ENCODE data around the gene VILL.

Gene VILL

DNA sequence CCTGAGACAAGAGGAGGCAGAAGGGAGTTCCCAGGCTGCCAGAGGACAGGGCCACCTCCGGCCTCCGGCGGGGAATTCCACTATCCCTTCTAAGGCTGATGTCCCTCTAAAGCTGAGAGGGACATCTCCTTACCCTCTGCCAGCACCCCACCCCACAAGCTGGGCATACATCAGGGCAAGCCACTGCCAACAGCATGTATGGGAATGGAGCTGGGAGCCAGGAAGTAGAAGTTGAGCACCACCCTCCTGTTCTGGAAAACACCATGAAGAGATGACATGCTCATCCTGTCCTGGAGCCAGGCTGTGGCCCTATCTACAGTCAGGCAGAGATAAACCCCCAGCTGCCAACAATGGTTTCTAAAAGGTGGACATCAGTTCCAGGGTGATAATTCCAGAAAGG lies 31.7 kb downstream of the VILL start:
- H4K8ac ChIP-seq (ENCODE audit: low read depth, low read length) = no peak overlapping the region
- H3K9ac ChIP-seq (ENCODE audit: low read length) = no peak overlapping the region
- H3K18ac ChIP-seq (ENCODE audit: low read length) = no peak overlapping the region
- no peak overlapping the region for H3K4me3 ChIP-seq (ENCODE audit: low read length)
- no peak overlapping the region for H2BK120ac ChIP-seq (ENCODE audit: low read depth, low read length)
- peaks cover 6% of the 10 kb centered on the region for H3K4me1 ChIP-seq (ENCODE audit: control insufficient read depth, low read depth, low read length)
- no peaks in the 10 kb centered on the region for H3K27me3 ChIP-seq (ENCODE audit: insufficient read depth, low read length, poor library complexity)
- no peak overlapping the region for H3K4me2 ChIP-seq (ENCODE audit: low read length)
- H4K5ac ChIP-seq (ENCODE audit: low read length) = no peak overlapping the region
- no peak overlapping the region for H3K23ac ChIP-seq (ENCODE audit: low read length)
- no peaks in the 10 kb centered on the region for H3K36me3 ChIP-seq (ENCODE audit: control insufficient read depth, insufficient read depth, low read length)
- H2AK5ac ChIP-seq (ENCODE audit: low read length) = no peak overlapping the region
- H3K27ac ChIP-seq (ENCODE audit: low read depth, low read length) = no peak overlapping the region
- no peak for DNase-seq
- no peaks in the 10 kb centered on the region for H3K79me2 ChIP-seq (ENCODE audit: control insufficient read depth, insufficient read depth, low read length)
- no peaks in the 10 kb centered on the region for H3K79me1 ChIP-seq (ENCODE audit: low read length)
- H2BK5ac ChIP-seq (ENCODE audit: low read length) = no peak overlapping the region
- H3K4ac ChIP-seq (ENCODE audit: low read depth, low read length) = no peak overlapping the region
- WGBS (ENCODE audit: extremely low coverage, insufficient coverage, low lambda C conversion rate) = no CpG with 5 or more reads among the region's 3 CpGs
- no peak overlapping the region for H3K56ac ChIP-seq (ENCODE audit: low read length)
- no peak overlapping the region for H2BK15ac ChIP-seq (replicated peaks; ENCODE audit: low read depth)

DNA sequence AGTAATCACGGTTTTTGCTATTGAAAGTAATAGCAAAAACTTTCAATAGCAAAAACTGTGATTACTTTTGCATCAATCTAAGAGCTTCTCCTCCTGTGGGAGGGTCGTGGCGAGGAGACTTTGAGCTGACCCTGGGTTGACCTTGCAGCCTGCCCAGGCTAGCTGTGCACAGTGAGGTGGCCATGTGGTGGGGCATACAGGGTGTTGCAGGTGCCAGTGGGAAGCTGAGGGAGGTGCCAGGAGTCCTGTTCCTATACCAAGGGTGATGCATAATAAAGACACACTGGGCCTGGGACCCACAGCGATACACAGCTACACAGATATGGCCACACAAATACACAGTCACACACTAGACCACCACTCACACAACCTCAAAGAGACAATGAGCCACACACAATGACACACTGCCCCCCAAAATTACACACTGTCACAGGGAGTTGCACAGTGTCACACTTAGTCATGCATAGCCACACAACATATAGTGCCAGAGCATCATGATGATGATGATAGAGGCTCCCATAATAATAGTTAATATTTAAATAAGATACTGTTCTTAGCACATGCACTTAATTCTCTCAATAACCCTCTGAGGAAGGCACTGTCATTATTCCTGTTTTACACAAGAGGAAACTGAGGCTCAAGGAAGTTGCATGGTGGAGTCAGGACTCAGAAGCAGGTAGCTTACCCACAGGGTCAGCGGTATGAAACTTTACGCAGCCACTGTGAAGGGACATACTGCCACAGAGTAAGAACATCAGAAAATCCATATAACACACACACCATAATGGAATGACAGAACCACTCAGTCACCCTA lies 32.5 kb downstream of the VILL start:
- H3K36me3 ChIP-seq (ENCODE audit: control insufficient read depth, insufficient read depth, low read length) = no peaks in the 10 kb centered on the region
- H3K4ac ChIP-seq (ENCODE audit: low read depth, low read length) = no peak overlapping the region
- H3K79me1 ChIP-seq (ENCODE audit: low read length) = no peaks in the 10 kb centered on the region
- no peak overlapping the region for H2AK5ac ChIP-seq (ENCODE audit: low read length)
- no CpG with 5 or more reads among the region's 6 CpGs for WGBS (ENCODE audit: extremely low coverage, insufficient coverage, low lambda C conversion rate)
- no peak overlapping the region for H3K56ac ChIP-seq (ENCODE audit: low read length)
- no peak overlapping the region for H3K27ac ChIP-seq (ENCODE audit: low read depth, low read length)
- H2BK15ac ChIP-seq (replicated peaks; ENCODE audit: low read depth) = no peak overlapping the region
- H3K9ac ChIP-seq (ENCODE audit: low read length) = no peak overlapping the region
- H3K4me1 ChIP-seq (ENCODE audit: control insufficient read depth, low read depth, low read length) = peaks cover 6% of the 10 kb centered on the region
- H2BK120ac ChIP-seq (ENCODE audit: low read depth, low read length) = no peak overlapping the region
- H3K27me3 ChIP-seq (ENCODE audit: insufficient read depth, low read length, poor library complexity) = peaks cover under 1% of the 10 kb centered on the region
- no peak overlapping the region for H3K18ac ChIP-seq (ENCODE audit: low read length)
- H4K5ac ChIP-seq (ENCODE audit: low read length) = no peak overlapping the region
- no peak overlapping the region for H3K4me2 ChIP-seq (ENCODE audit: low read length)
- H3K23ac ChIP-seq (ENCODE audit: low read length) = no peak overlapping the region
- no peaks in the 10 kb centered on the region for H3K79me2 ChIP-seq (ENCODE audit: control insufficient read depth, insufficient read depth, low read length)
- H3K4me3 ChIP-seq (ENCODE audit: low read length) = no peak overlapping the region
- no peak for DNase-seq
- H2BK5ac ChIP-seq (ENCODE audit: low read length) = no peak overlapping the region
- H4K8ac ChIP-seq (ENCODE audit: low read depth, low read length) = no peak overlapping the region

DNA sequence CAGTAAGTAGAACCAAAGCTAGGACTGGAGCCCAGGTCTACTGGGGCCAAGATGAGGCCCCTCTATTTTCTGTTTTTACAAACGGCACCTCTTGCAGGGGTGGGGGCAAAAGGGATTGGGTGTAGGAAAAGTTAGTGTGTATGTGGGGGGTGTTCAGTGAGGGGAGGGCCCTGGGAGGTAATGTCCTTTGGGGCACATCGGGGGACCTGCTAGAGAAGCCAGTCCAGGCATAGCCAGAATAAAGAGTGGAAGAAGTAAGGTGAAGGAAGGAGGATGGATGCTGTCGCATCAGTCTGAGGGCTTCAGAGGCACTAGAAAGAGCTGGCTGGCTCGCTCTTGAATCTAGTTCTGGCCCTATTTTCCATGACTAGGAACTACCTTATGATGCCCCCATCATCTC lies 36.3 kb downstream of the VILL start:
- H2AK5ac ChIP-seq (ENCODE audit: low read length) = no peak overlapping the region
- H3K79me1 ChIP-seq (ENCODE audit: low read length) = no peaks in the 10 kb centered on the region
- H3K27ac ChIP-seq (ENCODE audit: low read depth, low read length) = no peak overlapping the region
- no peak overlapping the region for H2BK15ac ChIP-seq (replicated peaks; ENCODE audit: low read depth)
- no peak overlapping the region for H2BK5ac ChIP-seq (ENCODE audit: low read length)
- H3K79me2 ChIP-seq (ENCODE audit: control insufficient read depth, insufficient read depth, low read length) = no peaks in the 10 kb centered on the region
- no peak overlapping the region for H4K5ac ChIP-seq (ENCODE audit: low read length)
- H3K4ac ChIP-seq (ENCODE audit: low read depth, low read length) = no peak overlapping the region
- no peak overlapping the region for H4K8ac ChIP-seq (ENCODE audit: low read depth, low read length)
- WGBS (ENCODE audit: extremely low coverage, insufficient coverage, low lambda C conversion rate) = no CpG with 5 or more reads among the region's 4 CpGs
- H3K9ac ChIP-seq (ENCODE audit: low read length) = no peak overlapping the region
- peaks cover 6% of the 10 kb centered on the region for H3K4me1 ChIP-seq (ENCODE audit: control insufficient read depth, low read depth, low read length)
- H3K18ac ChIP-seq (ENCODE audit: low read length) = no peak overlapping the region
- no peak overlapping the region for H3K23ac ChIP-seq (ENCODE audit: low read length)
- no peak overlapping the region for H3K4me3 ChIP-seq (ENCODE audit: low read length)
- no peak overlapping the region for H3K56ac ChIP-seq (ENCODE audit: low read length)
- no peaks in the 10 kb centered on the region for H3K36me3 ChIP-seq (ENCODE audit: control insufficient read depth, insufficient read depth, low read length)
- peaks cover 8% of the 10 kb centered on the region for H3K27me3 ChIP-seq (ENCODE audit: insufficient read depth, low read length, poor library complexity)
- H3K4me2 ChIP-seq (ENCODE audit: low read length) = no peak overlapping the region
- H2BK120ac ChIP-seq (ENCODE audit: low read depth, low read length) = no peak overlapping the region
- DNase-seq = no peak

DNA sequence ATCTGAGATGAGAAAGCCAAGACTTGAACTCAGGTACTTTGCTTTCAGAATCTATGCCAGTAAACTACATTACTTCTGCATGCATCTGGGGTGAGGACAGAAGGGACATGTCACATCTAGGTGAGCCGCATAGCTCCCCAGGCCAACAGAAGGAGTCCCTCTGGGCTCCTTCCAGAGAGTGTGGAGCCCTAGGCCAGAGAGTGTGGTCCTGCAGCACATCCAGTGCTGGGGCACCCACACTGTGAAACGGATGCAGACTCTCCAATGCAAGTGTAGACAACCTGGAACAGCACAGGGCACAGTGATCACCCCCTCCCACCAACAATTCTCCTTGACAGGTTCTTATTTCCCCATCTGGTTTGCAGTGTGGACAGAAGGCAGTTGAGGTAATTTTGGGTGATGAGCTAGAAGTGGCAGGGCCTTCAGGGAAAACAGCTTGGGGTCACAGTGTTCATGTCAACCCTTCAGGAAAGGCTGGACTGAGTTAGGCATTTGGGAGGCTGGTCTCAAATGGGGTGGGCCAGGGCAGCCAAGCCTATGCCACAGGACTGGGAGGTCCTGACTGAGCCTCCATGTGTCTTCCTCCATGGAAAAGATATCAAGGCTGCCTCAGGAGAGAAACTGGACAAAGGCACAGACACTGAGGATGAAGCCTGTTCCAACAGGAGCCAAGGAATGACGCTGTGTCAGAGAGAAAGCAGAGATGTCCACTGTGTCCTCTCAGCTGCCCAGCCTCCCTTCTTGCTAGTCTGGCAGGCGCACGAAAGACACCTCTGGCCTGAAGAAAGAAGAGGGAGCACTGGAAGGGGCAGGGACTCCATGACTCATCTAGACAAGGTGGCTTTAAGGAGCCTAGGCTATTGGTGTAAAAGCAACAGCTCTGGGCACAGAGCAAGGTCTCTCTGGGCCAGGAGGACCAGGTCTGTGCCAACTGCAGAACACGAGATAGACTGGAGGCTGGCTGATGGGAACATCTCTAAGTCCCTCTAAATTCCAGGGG lies 37.2 kb downstream of the VILL start:
- no peak overlapping the region for H3K4me3 ChIP-seq (ENCODE audit: low read length)
- H3K18ac ChIP-seq (ENCODE audit: low read length) = no peak overlapping the region
- H3K27me3 ChIP-seq (ENCODE audit: insufficient read depth, low read length, poor library complexity) = peaks cover 8% of the 10 kb centered on the region
- H3K56ac ChIP-seq (ENCODE audit: low read length) = no peak overlapping the region
- no peak overlapping the region for H2BK15ac ChIP-seq (replicated peaks; ENCODE audit: low read depth)
- H2AK5ac ChIP-seq (ENCODE audit: low read length) = no peak overlapping the region
- no peak overlapping the region for H2BK5ac ChIP-seq (ENCODE audit: low read length)
- no peak overlapping the region for H3K4me2 ChIP-seq (ENCODE audit: low read length)
- H3K23ac ChIP-seq (ENCODE audit: low read length) = no peak overlapping the region
- no peak overlapping the region for H4K8ac ChIP-seq (ENCODE audit: low read depth, low read length)
- no peak overlapping the region for H3K27ac ChIP-seq (ENCODE audit: low read depth, low read length)
- no peak overlapping the region for H3K4ac ChIP-seq (ENCODE audit: low read depth, low read length)
- peaks cover 6% of the 10 kb centered on the region for H3K4me1 ChIP-seq (ENCODE audit: control insufficient read depth, low read depth, low read length)
- H3K9ac ChIP-seq (ENCODE audit: low read length) = no peak overlapping the region
- H3K79me1 ChIP-seq (ENCODE audit: low read length) = no peaks in the 10 kb centered on the region
- no peaks in the 10 kb centered on the region for H3K79me2 ChIP-seq (ENCODE audit: control insufficient read depth, insufficient read depth, low read length)
- no peak overlapping the region for H2BK120ac ChIP-seq (ENCODE audit: low read depth, low read length)
- H4K5ac ChIP-seq (ENCODE audit: low read length) = no peak overlapping the region
- WGBS (ENCODE audit: extremely low coverage, insufficient coverage, low lambda C conversion rate) = no CpG with 5 or more reads among the region's 6 CpGs
- no peak for DNase-seq
- no peaks in the 10 kb centered on the region for H3K36me3 ChIP-seq (ENCODE audit: control insufficient read depth, insufficient read depth, low read length)

DNA sequence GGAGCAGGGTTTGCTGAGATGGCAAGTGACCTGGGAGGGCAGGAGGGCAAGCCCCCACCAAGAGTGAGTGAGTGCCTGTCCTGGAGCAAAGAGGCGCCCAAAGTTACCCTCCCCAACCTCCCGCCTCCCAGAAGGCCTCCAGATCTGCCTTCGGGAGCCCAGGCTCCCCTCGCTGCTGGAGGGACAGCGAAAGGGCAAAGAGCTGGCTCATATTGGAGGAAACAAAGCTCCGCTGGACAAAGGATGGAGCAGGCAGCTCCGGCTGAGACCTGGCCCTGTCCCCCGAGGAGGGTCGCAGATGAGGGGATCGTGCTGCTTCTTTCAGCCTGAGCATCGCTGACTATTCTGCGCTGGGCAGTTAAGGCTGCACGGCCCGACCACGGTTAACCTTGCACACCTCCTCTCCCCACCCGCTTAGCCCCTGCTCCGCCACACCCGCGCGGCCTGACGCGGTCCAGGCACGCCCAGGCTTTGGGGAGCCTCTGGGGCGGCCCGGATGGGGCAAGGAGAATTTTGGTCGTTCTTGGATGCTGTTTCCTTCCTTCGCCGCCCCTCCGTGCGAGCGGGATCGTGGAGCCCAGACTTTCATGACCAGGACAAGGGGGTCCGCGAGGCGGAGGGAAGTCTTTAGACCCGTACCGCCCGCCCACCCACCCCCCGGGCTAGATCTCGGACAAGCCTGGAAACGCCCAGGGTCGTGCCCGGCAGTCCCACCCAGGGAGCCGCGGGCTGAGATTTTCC lies 38.2 kb downstream of the VILL start:
- Histone ChIP-seq H3K79me1 (ENCODE audit: low read length) (no peaks in the 10 kb centered on the region), H3K18ac (ENCODE audit: low read length) (peak overlapping the region; percentile 20), H3K4ac (ENCODE audit: low read depth, low read length) (no peak overlapping the region), H2BK15ac (replicated peaks; ENCODE audit: low read depth) (no peak overlapping the region), H3K27ac (ENCODE audit: low read depth, low read length) (no peak overlapping the region), H3K56ac (ENCODE audit: low read length) (peak overlapping the region; percentile 82), H3K79me2 (ENCODE audit: control insufficient read depth, insufficient read depth, low read length) (no peaks in the 10 kb centered on the region), H3K4me2 (ENCODE audit: low read length) (peak overlapping the region; percentile 84), H2BK120ac (ENCODE audit: low read depth, low read length) (no peak overlapping the region), H2BK5ac (ENCODE audit: low read length) (no peak overlapping the region), H4K8ac (ENCODE audit: low read depth, low read length) (no peak overlapping the region), H3K27me3 (ENCODE audit: insufficient read depth, low read length, poor library complexity) (peaks cover 8% of the 10 kb centered on the region), H4K5ac (ENCODE audit: low read length) (no peak overlapping the region), H3K9ac (ENCODE audit: low read length) (peak overlapping the region; percentile 69), H3K4me3 (ENCODE audit: low read length) (peak overlapping the region; percentile 62), H3K4me1 (ENCODE audit: control insufficient read depth, low read depth, low read length) (peaks cover 4% of the 10 kb centered on the region), H3K36me3 (ENCODE audit: control insufficient read depth, insufficient read depth, low read length) (no peaks in the 10 kb centered on the region), H3K23ac (ENCODE audit: low read length) (no peak overlapping the region), H2AK5ac (ENCODE audit: low read length) (no peak overlapping the region)
- DNase-seq = no peak
- WGBS (ENCODE audit: extremely low coverage, insufficient coverage, low lambda C conversion rate) = no CpG with 5 or more reads among the region's 45 CpGs
